Panc1 (cell line): ENCODE data around the gene DOCK4.

Source experiments
- CTCF ChIP-seq: fragments of 450-650 bp; IDR thresholded peaks from 2 replicates; pipeline ENCODE4 v1.5.1; 2017; ENCODE audit warnings: mild to moderate bottlenecking
- POLR2AphosphoS5 ChIP-seq: IDR thresholded peaks from 2 replicates; pipeline ENCODE4 v1.6.1; 2012; ENCODE audit warnings: mild to moderate bottlenecking, low read depth, low read length, moderate library complexity
- REST ChIP-seq, 2 experiments: IDR thresholded peaks; 2 replicates each; pipeline ENCODE4 v1.6.1; 2011 to 2012; ENCODE audit warnings: low read depth in 2 of 2, control low read depth in 1 of 2, low read length in 1 of 2, mild to moderate bottlenecking in 1 of 2, moderate library complexity in 1 of 2; ENCODE audit not compliant: insufficient read depth in 1 of 2
- SIN3A ChIP-seq: IDR thresholded peaks from 2 replicates; pipeline ENCODE4 v1.6.1; 2012; ENCODE audit warnings: low read depth, mild to moderate bottlenecking, low read length, moderate library complexity, borderline replicate concordance; ENCODE audit not compliant: insufficient read depth

GRCh38 chr7:111789048-111789320 lies 417.2 kb downstream of the DOCK4 start:
- no peak for TF ChIP-seq CTCF
- no peak for TF ChIP-seq REST (IDR thresholded peaks at IDR 0.05; ENCODE audit: insufficient read depth in 1 of 2, low read depth in 2 of 2, low read length in 1 of 2)
- no peak for TF ChIP-seq POLR2AphosphoS5
- TF ChIP-seq SIN3A: no peak
